ENCODE results near the gene UGT1A10.
"Not testable (repeated sequence)": the region's sequence is repeated elsewhere in the genome, so short reads cannot be mapped to it uniquely, and the experiment has no call there.

UGT1A10 gene

GRCh38 chr2:233655943-233656342 is 19.7 kb downstream of the UGT1A10 start:
- DNase-seq (ENCODE audit: low read depth), result not testable (repeated sequence)

- DNase-seq (ENCODE audit: low read depth), result no peak
These were observed 20.2 kb downstream of the UGT1A10 start for GRCh38 chr2:233656443-233656842.

- no peak for DNase-seq (ENCODE audit: low read depth)
These were observed 22.4 kb downstream of the UGT1A10 start for GRCh38 chr2:233658610-233659009.

- DNase-seq (ENCODE audit: low read depth), result no peak
These were observed 27.7 kb downstream of the UGT1A10 start for GRCh38 chr2:233663911-233664310.

GRCh38 chr2:233668605-233669260 is 32.5 kb downstream of the UGT1A10 start:
- no peak for DNase-seq (ENCODE audit: low read depth)

DNA sequence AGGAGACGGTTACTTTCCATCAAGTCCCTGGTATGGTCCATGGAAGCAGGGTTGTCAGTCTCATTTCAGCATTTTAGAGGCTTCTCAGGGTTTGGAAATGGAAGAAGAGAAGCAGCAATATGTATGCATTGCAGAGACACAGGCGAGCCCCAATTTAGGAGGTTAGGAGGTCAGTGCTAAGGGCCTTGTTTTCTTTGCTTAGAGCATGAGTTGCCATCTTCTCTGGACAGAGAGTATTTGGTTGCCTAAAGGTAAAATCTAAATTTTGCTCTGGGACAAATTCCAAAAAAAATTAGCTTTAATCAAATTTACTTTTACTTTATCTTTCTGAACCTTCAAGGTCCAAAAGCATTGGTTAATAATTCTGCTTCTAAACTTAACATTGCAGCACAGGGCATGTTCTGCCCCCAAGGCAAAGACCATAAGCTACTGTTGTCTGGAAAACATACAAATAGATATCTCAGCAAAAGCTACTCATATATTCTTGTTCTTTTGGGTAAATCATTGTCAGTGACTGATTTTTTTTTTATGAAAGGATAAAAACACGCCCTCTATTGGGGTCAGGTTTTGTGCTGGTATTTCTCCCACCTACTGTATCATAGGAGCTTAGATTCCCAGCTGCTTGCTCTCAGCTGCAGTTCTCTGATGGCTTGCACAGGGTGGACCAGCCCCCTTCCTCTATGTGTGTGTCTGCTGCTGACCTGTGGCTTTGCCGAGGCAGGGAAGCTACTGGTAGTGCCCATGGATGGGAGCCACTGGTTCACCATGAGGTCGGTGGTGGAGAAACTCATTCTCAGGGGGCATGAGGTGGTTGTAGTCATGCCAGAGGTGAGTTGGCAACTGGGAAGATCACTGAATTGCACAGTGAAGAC is 35.3 kb downstream of the UGT1A10 start, which contains the start of gene UGT1A9:
Gene UGT1A9, plus strand, starts transcription at position 609 of the 872 bp plus-strand sequence. Its CDS starts 37 bp downstream, at position 646.
- no peak for DNase-seq (ENCODE audit: low read depth)

GRCh38 chr2:233672886-233673285 is 36.6 kb downstream of the UGT1A10 start:
- DNase-seq (ENCODE audit: low read depth), result no peak

DNA sequence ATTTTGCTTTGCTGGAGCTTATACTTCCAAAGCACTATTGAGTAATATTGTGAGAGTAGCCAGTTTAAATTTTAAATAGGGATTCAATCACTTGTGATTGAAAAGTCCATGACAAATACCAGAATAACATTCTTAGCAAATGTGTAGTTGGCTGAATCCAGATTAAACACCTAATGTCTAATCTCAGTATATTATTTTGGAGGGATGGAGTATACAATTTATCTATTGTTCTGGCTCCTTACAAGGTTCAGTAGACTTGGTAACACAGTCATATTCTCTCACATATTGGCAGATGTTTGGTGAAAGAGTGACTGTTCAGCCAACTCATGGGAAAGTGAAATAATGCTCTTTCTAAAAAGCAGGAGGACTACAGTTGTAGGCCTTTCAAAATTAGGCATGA is 37.6 kb downstream of the UGT1A10 start:
- DNase-seq (ENCODE audit: low read depth), result no peak

DNA sequence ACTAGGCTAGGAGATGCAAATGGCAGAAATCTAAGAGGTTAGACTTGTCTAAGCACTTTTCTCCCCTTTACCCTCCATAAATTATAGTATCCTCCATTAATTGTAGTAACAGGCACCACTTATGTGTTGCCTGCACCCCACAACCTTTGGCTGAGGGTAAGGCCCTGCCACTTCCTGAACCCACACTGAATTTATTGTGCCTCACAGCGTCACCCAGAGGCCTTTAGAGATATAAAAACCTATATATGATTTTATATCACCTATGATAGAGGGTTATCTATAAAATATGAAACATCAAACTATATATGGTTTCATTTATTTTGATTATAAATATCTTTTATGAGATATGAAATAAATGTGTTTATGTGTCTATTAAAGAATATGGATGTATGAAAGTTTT is 38.1 kb downstream of the UGT1A10 start:
- DNase-seq (ENCODE audit: low read depth), result no peak

- DNase-seq (ENCODE audit: low read depth), result no peak
These were observed 38.7 kb downstream of the UGT1A10 start for GRCh38 chr2:233674995-233675394.

- no peak for DNase-seq (ENCODE audit: low read depth)
These were observed 39.8 kb downstream of the UGT1A10 start for GRCh38 chr2:233676046-233676445.

- DNase-seq (ENCODE audit: low read depth), result no peak
These were observed 42.9 kb downstream of the UGT1A10 start for GRCh38 chr2:233679196-233679595.

DNA sequence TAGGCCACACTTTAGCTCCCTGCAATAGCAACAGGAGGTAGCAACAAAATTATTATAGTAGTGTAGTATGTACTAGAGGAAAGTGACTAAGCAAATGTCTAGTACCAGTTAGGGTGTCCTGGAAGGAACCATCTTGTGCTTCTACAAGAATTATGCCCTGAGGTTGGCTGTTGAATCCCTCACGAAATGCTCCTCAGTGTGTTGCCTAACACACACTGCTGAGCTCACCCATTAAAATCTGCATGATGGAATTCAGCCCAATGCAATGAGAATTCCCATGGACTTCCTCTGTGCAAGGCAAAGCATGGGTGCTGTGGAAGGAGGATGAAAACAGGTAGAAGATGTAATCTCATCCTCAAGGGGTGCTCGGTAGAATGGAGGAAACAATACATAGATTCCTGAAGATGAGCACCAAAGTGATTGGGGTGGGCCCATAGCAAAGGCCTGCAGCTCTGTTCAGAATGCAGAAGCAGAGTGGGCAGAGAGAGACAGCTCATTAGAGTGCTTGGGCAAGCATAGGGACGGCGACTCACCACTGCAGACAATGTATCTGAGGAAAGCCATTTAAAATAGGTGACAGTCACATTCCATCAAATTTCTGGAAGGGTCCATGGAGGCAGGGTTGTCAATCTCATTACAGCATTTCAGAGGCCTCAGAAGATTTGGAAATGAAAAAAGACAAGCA is 44.3 kb downstream of the UGT1A10 start:
- no peak for DNase-seq (ENCODE audit: low read depth)

GRCh38 chr2:233681521-233682099 is 45.4 kb downstream of the UGT1A10 start, which contains the start of gene UGT1A7:
Gene UGT1A7 (plus strand): TSS chr2:233681901. CDS start chr2:233681938, 37 bp downstream.
- DNase-seq (ENCODE audit: low read depth), result no peak

DNA sequence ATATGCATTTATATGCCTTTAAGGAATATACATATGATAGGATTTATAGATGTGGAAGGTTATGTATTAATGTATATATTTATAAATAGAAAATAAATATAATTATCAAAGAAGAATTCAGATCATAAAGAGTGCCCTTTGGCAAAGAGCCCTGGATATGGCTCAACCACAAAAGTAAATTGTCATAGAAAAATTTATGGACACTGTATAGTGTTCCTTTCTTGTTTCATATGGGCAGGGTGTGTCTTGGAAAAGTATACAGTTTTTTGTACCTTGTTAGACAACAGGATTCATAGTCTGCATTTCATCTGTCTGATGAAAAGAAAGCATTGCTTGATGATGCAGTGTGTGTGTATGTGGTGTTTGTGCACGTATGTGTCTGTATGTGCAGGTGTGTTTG is 48.4 kb downstream of the UGT1A10 start:
- DNase-seq (ENCODE audit: low read depth), result no peak

DNA sequence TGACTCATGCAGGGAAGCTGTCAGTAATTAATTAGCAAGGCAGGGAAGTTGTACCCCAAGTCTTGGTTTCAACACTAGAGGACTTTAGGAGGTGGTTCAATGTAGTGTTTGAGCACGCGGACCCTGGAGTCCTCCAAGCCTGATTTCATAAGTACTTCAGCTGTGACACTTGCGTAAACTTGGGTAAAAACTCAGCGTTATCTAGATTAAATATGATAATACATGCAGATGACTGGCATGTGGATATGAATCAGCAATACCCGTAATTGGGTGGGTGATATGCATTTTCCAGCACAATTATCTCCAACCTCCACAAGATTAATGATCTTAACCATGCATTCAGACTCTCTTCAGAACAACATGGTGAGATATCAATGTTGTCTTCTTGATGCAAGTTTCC is 50.7 kb downstream of the UGT1A10 start:
- no peak for DNase-seq (ENCODE audit: low read depth)

DNA sequence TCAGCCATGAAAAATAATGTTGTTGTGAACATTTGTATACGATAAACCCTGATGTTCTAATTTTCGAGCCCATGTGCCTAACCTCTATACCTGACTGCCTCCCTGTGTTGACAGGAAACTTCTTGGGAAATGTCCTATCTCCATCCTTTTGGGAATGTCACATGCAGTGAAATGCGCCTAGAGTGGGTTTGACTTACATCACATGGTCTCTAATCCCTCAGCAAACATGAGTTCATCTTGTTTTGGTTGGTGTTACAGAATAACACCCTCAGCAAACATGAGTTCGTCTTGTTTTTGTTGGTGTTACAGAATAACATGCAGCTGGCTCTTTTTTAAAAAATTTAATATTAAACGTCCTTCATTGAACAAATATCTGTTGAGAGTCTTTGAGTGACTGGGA is 52.1 kb downstream of the UGT1A10 start:
- DNase-seq (ENCODE audit: low read depth), result no peak

DNA sequence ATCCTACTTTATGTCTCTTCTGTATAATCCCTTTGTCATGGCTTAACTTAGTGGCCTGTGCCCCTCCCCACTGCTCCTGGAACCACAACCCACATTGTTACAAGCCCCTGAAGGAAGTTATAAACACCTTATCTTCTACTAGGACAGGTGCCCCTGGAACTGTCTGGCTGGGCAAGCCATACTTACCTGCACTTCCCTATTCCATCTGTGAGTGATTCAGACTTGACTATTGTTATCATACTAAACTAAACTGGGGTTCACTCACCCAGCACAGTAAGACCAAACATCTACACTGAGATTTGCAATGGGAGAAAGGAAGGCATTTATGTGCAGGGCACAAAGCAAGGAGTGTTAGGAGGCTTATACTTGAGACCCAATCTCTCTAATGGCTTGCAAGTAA is 52.8 kb downstream of the UGT1A10 start:
- DNase-seq (ENCODE audit: low read depth), result no peak

- no peak for DNase-seq (ENCODE audit: low read depth)
These were observed 53.3 kb downstream of the UGT1A10 start for GRCh38 chr2:233689501-233689900.

DNA sequence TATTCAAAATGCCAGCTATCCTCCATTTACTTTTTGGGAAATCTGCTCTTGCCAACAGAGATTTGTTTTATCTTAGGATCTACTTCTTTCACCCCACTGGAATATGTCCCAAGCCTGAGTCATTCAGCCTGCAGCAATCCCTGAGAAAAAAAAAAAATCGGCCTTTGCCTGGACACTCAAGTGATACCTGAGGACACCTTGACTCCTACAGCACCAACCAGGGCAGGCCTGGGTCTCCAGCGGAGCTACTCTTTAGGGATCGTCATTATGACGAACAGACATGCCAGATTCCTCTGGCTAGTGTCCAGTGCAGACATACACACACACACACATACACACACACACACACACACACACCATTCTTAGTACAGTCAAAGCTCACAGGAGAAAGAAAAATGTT is 54.2 kb downstream of the UGT1A10 start:
- DNase-seq (ENCODE audit: low read depth), result no peak

DNA sequence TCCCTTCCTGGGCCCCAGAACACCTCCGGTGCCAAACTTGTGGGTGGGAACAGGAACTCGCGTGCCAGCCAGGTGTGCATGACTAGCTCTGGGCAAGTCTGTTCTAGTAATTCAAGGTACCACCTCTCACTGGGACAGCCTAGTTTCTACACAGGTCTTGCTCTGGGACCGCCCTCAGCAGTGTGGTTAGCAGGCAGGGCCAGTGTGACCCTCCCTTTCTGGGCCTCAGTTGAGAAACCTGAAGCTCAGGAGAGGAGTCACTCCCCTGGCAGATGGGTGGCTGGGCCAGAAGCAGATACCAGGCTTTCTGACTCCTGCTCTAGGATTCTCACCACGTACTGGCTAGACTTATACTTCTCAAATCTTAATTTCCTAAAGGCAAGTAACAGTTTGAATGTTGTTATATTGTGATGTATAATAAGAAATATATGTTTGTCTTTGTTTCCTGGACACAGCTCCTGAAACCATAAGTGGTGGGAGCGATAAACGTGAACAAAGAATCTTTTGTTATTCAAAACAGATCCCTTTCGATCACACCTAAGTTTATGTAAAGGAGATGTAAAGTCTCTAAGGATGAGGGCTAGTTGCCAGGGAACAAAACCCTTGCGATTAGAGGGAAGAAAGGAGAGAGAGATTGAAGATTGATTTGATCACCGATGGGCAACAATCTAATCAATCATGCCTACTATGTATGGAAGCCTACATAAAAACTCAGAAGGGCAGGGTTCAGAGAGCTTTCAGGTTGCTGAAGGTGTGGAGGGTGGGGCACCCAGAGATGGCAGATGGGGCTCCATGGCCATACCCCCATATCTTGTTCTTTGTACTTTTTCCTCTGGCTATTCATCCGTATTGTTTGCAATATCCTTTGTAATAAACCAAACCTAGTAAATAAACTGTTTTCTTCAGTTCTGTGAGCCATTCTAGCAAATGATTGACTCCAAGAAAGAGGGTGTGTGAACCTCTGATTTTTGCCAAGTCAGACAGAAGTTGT is 55.5 kb downstream of the UGT1A10 start:
- no peak for DNase-seq (ENCODE audit: low read depth)
